H9 (cell line): ENCODE data around the gene LASP1. TPM values are rescaled to one million over a fixed set of nuclear protein-coding genes. Genes with fewer than 3 reads are reported as not detected.

Experiments
- DNase-seq: peaks from one replicate; pipeline ENCODE4 v3.0.0-alpha.2; 2017
- H2AFZ ChIP-seq: one replicate; pipeline ENCODE4 v1.6.1; 2013; ENCODE audit warnings: mild to moderate bottlenecking, low read length, control low read depth, moderate library complexity
- H2AK5ac ChIP-seq: 2 replicates; pipeline ENCODE4 v1.6.1; 2013; ENCODE audit warnings: low read length, control low read depth, mixed read lengths; ENCODE audit not compliant: insufficient read length
- H2BK120ac ChIP-seq: one replicate; pipeline ENCODE4 v1.6.1; 2013; ENCODE audit warnings: low read depth, mild to moderate bottlenecking, low read length, control low read depth, inconsistent platforms; ENCODE audit not compliant: poor library complexity, severe bottlenecking
- H2BK12ac ChIP-seq: 2 replicates; pipeline ENCODE4 v1.6.1; 2013; ENCODE audit warnings: low read length, control low read depth, mixed read lengths, low read depth; ENCODE audit not compliant: insufficient read length
- H2BK15ac ChIP-seq: 2 replicates; pipeline ENCODE4 v1.6.1; 2013; ENCODE audit warnings: low read depth, low read length, control low read depth
- H2BK20ac ChIP-seq: one replicate; pipeline ENCODE4 v1.6.1; 2013; ENCODE audit warnings: low read depth, mild to moderate bottlenecking, low read length, control low read depth, inconsistent platforms; ENCODE audit not compliant: poor library complexity, severe bottlenecking
- H2BK5ac ChIP-seq: 2 replicates; pipeline ENCODE4 v1.6.1; 2013; ENCODE audit warnings: low read length, control low read depth, mixed read lengths; ENCODE audit not compliant: insufficient read length
- H3K14ac ChIP-seq: 2 replicates; pipeline ENCODE4 v1.6.1; 2013; ENCODE audit warnings: low read length, control low read depth; ENCODE audit not compliant: insufficient read depth
- H3K18ac ChIP-seq: 2 replicates; pipeline ENCODE4 v1.6.1; 2013; ENCODE audit warnings: low read depth, mild to moderate bottlenecking, mixed read lengths, low read length, control low read depth; ENCODE audit not compliant: insufficient read length
- H3K23ac ChIP-seq: 2 replicates; pipeline ENCODE4 v1.6.1; 2013; ENCODE audit warnings: low read length, control low read depth, mixed read lengths, low read depth; ENCODE audit not compliant: insufficient read length
- H3K23me2 ChIP-seq: 2 replicates; pipeline ENCODE4 v1.6.1; 2013; ENCODE audit warnings: low read depth, mild to moderate bottlenecking, mixed read lengths, low read length, control low read depth; ENCODE audit not compliant: insufficient read length, poor library complexity, severe bottlenecking
- H3K27ac ChIP-seq: 2 replicates; pipeline ENCODE4 v1.5.1; 2013; ENCODE audit warnings: low read length, control low read depth, mixed read lengths, low read depth; ENCODE audit not compliant: insufficient read length
- H3K27me3 ChIP-seq: 2 replicates; pipeline ENCODE4 v1.6.1; 2013; ENCODE audit warnings: low read length, control low read depth, inconsistent platforms; ENCODE audit not compliant: insufficient read depth
- H3K4ac ChIP-seq: 2 replicates; pipeline ENCODE4 v1.6.1; 2013; ENCODE audit warnings: low read depth, mild to moderate bottlenecking, control low read depth, inconsistent platforms, low read length, moderate library complexity
- H3K4me1 ChIP-seq: 2 replicates; pipeline ENCODE4 v1.6.1; 2013; ENCODE audit warnings: low read length, control low read depth, inconsistent platforms; ENCODE audit not compliant: insufficient read depth
- H3K4me2 ChIP-seq: 2 replicates; pipeline ENCODE4 v1.6.1; 2013; ENCODE audit warnings: low read length, control low read depth, mixed read lengths; ENCODE audit not compliant: insufficient read length, insufficient read depth
- H3K56ac ChIP-seq: 2 replicates; pipeline ENCODE4 v1.6.1; 2013; ENCODE audit warnings: low read depth, mild to moderate bottlenecking, mixed read lengths, low read length, control low read depth; ENCODE audit not compliant: insufficient read length
- H3K79me1 ChIP-seq: 2 replicates; pipeline ENCODE4 v1.6.1; 2013; ENCODE audit warnings: low read depth, mild to moderate bottlenecking, moderate library complexity, low read length, control low read depth, inconsistent platforms; ENCODE audit not compliant: insufficient read depth, poor library complexity, severe bottlenecking
- H3K79me2 ChIP-seq: 2 replicates; pipeline ENCODE4 v1.6.1; 2013; ENCODE audit warnings: low read length, control low read depth, inconsistent platforms; ENCODE audit not compliant: insufficient read depth
- H3K9ac ChIP-seq: 2 replicates; pipeline ENCODE4 v1.6.1; 2013; ENCODE audit warnings: low read length, control low read depth, mixed read lengths; ENCODE audit not compliant: insufficient read length; ENCODE audit errors: extremely low read depth
- H3K9me3 ChIP-seq: one replicate; pipeline ENCODE4 v1.6.1; 2013; ENCODE audit warnings: low read depth, low read length, inconsistent platforms; ENCODE audit not compliant: control insufficient read depth
- H3T11ph ChIP-seq: one replicate; pipeline ENCODE4 v1.6.1; 2013; ENCODE audit warnings: mild to moderate bottlenecking, low read length, control low read depth, inconsistent platforms
- H4K20me1 ChIP-seq: one replicate; pipeline ENCODE4 v1.6.1; 2013; ENCODE audit not compliant: control insufficient read depth, insufficient read length, insufficient read depth
- H4K5ac ChIP-seq: 2 replicates; pipeline ENCODE4 v1.6.1; 2013; ENCODE audit warnings: low read depth, mild to moderate bottlenecking, mixed read lengths, low read length, control low read depth; ENCODE audit not compliant: insufficient read length
- H4K8ac ChIP-seq: replicated peaks from 2 replicates; pipeline ENCODE4 v1.6.1; 2013; ENCODE audit warnings: low read length, control low read depth, mixed read lengths, low read depth; ENCODE audit not compliant: insufficient read length
- H4K91ac ChIP-seq: 2 replicates; pipeline ENCODE4 v1.6.1; 2013; ENCODE audit warnings: low read depth, mild to moderate bottlenecking, moderate library complexity, mixed read lengths, low read length, control low read depth; ENCODE audit not compliant: insufficient read length
- H3K27ac Mint-ChIP-seq, 3 experiments: 2 replicates in 2 of 3; 3 replicates in 1 of 3; pipeline ENCODE4 v1.8.0; 2020 to 2021; ENCODE audit warnings: mixed read lengths in 3 of 3, mild to moderate bottlenecking in 1 of 3, moderate library complexity in 1 of 3
- H3K27me3 Mint-ChIP-seq: 2 replicates; pipeline ENCODE4 v1.8.0; 2021; ENCODE audit warnings: low read depth, mild to moderate bottlenecking, moderate library complexity, mixed read lengths
- H3K36me3 Mint-ChIP-seq, 3 experiments: 2 replicates in 2 of 3; 3 replicates in 1 of 3; pipeline ENCODE4 v1.8.0; 2020 to 2021; ENCODE audit warnings: low read depth in 3 of 3, mixed read lengths in 3 of 3; ENCODE audit not compliant: insufficient read depth in 1 of 3
- H3K4me1 Mint-ChIP-seq, 2 experiments: 2 replicates each; pipeline ENCODE4 v1.8.0; 2020; ENCODE audit warnings: mixed read lengths in 2 of 2
- H3K4me3 Mint-ChIP-seq, 2 experiments: 2 replicates in 1 of 2; 3 replicates in 1 of 2; pipeline ENCODE4 v1.8.0; 2020 to 2021; ENCODE audit warnings: mild to moderate bottlenecking in 2 of 2, mixed read lengths in 2 of 2, moderate library complexity in 1 of 2
- H3K9me3 Mint-ChIP-seq, 2 experiments: 2 replicates in 1 of 2; 3 replicates in 1 of 2; pipeline ENCODE4 v1.8.0; 2020; ENCODE audit warnings: mild to moderate bottlenecking in 2 of 2, mixed read lengths in 2 of 2, moderate library complexity in 1 of 2
- WGBS: extraction: QIAGEN DNeasy Blood & Tissue Kit; methylation state at CpG from one replicate; pipeline ENCODE4 v1.1.7; 2013; ENCODE audit warnings: missing lambda C conversion rate, low lambda C conversion rate, mixed read lengths; ENCODE audit not compliant: insufficient read length; ENCODE audit errors: extremely low coverage; 5-methylcytosine and 5-hydroxymethylcytosine counted together
- total RNA-seq: library from RNA; stranded (reverse); gene quantifications from 2 replicates; pipeline ENCODE4 v1.2.1, GENCODE V29; 2021
- TF ChIP-seq, protein P1 (sequence below): fragments of 200-600 bp; sonication (generic); conservative IDR thresholded peaks from 3 replicates; pipeline ENCODE4 v1.8.0; 2021; ENCODE audit warnings: antibody characterized with exemption, mild to moderate bottlenecking

Gene LASP1
- total RNA-seq, 1 experiment from 2014 or later: 121 TPM

DNA sequence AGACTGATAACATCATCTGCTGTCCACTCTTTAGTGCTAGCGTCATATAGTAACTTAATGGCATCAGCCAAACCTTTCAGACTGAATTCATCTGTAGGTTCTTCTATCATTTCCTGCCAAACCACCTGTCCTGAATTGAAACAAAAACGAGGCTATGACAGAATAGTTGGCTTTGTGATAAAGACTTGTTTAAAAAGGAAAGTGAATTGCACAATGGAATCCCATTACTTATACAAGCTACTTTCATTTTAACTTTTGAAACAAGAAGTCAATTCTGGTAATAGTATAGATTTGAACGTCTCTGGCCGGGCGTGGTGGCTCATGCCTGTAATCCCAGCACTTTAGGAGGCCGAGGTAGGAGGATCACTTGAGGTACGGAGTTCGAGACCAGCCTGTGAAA lies 73.7 kb downstream of the LASP1 start:
- Histone ChIP-seq H3T11ph (no peak overlapping the region), H3K23me2 (no peaks in the 10 kb centered on the region), H2BK5ac (no peak overlapping the region), H4K5ac (no peak overlapping the region), H3K56ac (no peak overlapping the region), H3K79me2 (no peaks in the 10 kb centered on the region), H4K91ac (no peak overlapping the region), H4K8ac (no peak overlapping the region), H3K9me3 (no peaks in the 10 kb centered on the region), H3K4me1 (no peaks in the 10 kb centered on the region), H3K23ac (no peak overlapping the region), H3K4me2 (no peak overlapping the region), H3K9ac (no peak overlapping the region), H2BK120ac (no peak overlapping the region), H2BK12ac (no peak overlapping the region), H3K27ac (no peak overlapping the region), H3K4ac (no peak overlapping the region), H3K27me3 (no peaks in the 10 kb centered on the region), H3K14ac (no peak overlapping the region), H3K18ac (no peak overlapping the region), H2AK5ac (no peak overlapping the region), H3K79me1 (no peaks in the 10 kb centered on the region), H2BK20ac (no peak overlapping the region), H2BK15ac (no peak overlapping the region), H2AFZ (no peak overlapping the region), H4K20me1 (no peaks in the 10 kb centered on the region)
- Mint-ChIP-seq H3K27ac (no peak overlapping the region), H3K9me3 (no peaks in the 10 kb centered on the region; a peak in 1 of 5 replicates), H3K4me1 (peaks cover under 1 to 2% of the 10 kb centered on the region in 2 experiments; a peak in 2 of 4 replicates), H3K36me3 (no peaks in the 10 kb centered on the region), H3K27me3 (peaks cover 3% of the 10 kb centered on the region), H3K4me3 (no peak overlapping the region)
- TF ChIP-seq, protein P1, sequence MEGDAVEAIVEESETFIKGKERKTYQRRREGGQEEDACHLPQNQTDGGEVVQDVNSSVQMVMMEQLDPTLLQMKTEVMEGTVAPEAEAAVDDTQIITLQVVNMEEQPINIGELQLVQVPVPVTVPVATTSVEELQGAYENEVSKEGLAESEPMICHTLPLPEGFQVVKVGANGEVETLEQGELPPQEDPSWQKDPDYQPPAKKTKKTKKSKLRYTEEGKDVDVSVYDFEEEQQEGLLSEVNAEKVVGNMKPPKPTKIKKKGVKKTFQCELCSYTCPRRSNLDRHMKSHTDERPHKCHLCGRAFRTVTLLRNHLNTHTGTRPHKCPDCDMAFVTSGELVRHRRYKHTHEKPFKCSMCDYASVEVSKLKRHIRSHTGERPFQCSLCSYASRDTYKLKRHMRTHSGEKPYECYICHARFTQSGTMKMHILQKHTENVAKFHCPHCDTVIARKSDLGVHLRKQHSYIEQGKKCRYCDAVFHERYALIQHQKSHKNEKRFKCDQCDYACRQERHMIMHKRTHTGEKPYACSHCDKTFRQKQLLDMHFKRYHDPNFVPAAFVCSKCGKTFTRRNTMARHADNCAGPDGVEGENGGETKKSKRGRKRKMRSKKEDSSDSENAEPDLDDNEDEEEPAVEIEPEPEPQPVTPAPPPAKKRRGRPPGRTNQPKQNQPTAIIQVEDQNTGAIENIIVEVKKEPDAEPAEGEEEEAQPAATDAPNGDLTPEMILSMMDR: no peak
- WGBS: no CpG with 5 or more reads among the region's 8 CpGs
- no peak for DNase-seq
